Measurements from ENCODE around the gene STRADB. TPM values are rescaled to one million over a fixed set of nuclear protein-coding genes. Genes with fewer than 3 reads are reported as not detected.
A peak's percentile ranks its signal among the peaks of the same experiment; 100 is the strongest.

Gene STRADB
- total RNA-seq, 2 donors from 2014 or later, result 6.9 to 8.3 TPM

- H3K4me1 Mint-ChIP-seq, result peaks cover 2% of the 10 kb centered on the region
- H3K4me3 Mint-ChIP-seq, result no peak overlapping the region
- H3K36me3 Mint-ChIP-seq (ENCODE audit: low read depth), result peaks cover 2% of the 10 kb centered on the region
- H3K27me3 Mint-ChIP-seq, result peaks cover 5% of the 10 kb centered on the region
- no peak for DNase-seq
- no peaks in the 10 kb centered on the region for H3K9me3 ChIP-seq (ENCODE audit: control insufficient read depth, low read length, poor library complexity, severe bottlenecking)
- H3K27ac Mint-ChIP-seq, result no peak overlapping the region
- ATAC-seq, result no peak
Observed at GRCh38 chr2:201490291-201490690, 38.8 kb downstream of the STRADB start.

GRCh38 chr2:201496785-201497184 is 45.2 kb downstream of the STRADB start:
- H3K4me1 Mint-ChIP-seq, result no peaks in the 10 kb centered on the region
- no peak overlapping the region for H3K4me3 Mint-ChIP-seq
- peaks cover 2% of the 10 kb centered on the region for H3K9me3 ChIP-seq (ENCODE audit: control insufficient read depth, low read length, poor library complexity, severe bottlenecking)
- no peak overlapping the region for H3K27ac Mint-ChIP-seq
- no peak for DNase-seq
- peaks cover 5% of the 10 kb centered on the region for H3K27me3 Mint-ChIP-seq
- ATAC-seq, result no peak
- no peaks in the 10 kb centered on the region for H3K36me3 Mint-ChIP-seq (ENCODE audit: low read depth)

GRCh38 chr2:201500534-201500933 is 49.0 kb downstream of the STRADB start:
- no peaks in the 10 kb centered on the region for H3K36me3 Mint-ChIP-seq (ENCODE audit: low read depth)
- H3K27me3 Mint-ChIP-seq, result no peaks in the 10 kb centered on the region
- no peaks in the 10 kb centered on the region for H3K4me1 Mint-ChIP-seq
- DNase-seq (no peak), ATAC-seq (no peak)
- H3K9me3 ChIP-seq (ENCODE audit: control insufficient read depth, low read length, poor library complexity, severe bottlenecking), result peaks cover 2% of the 10 kb centered on the region
- no peak overlapping the region for H3K4me3 Mint-ChIP-seq
- no peak overlapping the region for H3K27ac Mint-ChIP-seq

GRCh38 chr2:201502713-201503112 is 51.2 kb downstream of the STRADB start:
- no peak overlapping the region for H3K4me3 Mint-ChIP-seq
- H3K36me3 Mint-ChIP-seq (ENCODE audit: low read depth), result no peaks in the 10 kb centered on the region
- DNase-seq (no peak), ATAC-seq (no peak)
- no peaks in the 10 kb centered on the region for H3K4me1 Mint-ChIP-seq
- H3K27me3 Mint-ChIP-seq, result no peaks in the 10 kb centered on the region
- no peak overlapping the region for H3K27ac Mint-ChIP-seq
- H3K9me3 ChIP-seq (ENCODE audit: control insufficient read depth, low read length, poor library complexity, severe bottlenecking), result peaks cover 2% of the 10 kb centered on the region

- DNase-seq, result no peak
- Mint-ChIP-seq H3K4me3 (no peak overlapping the region), H3K27ac (no peak overlapping the region), H3K4me1 (no peaks in the 10 kb centered on the region), H3K36me3 (ENCODE audit: low read depth) (no peaks in the 10 kb centered on the region), H3K27me3 (no peaks in the 10 kb centered on the region)
- H3K9me3 ChIP-seq (ENCODE audit: control insufficient read depth, low read length, poor library complexity, severe bottlenecking), result no peaks in the 10 kb centered on the region
- ATAC-seq, result no peak
Observed at GRCh38 chr2:201507725-201508124, 56.2 kb downstream of the STRADB start.

- peaks cover 5% of the 10 kb centered on the region for H3K27me3 Mint-ChIP-seq
- no peaks in the 10 kb centered on the region for H3K9me3 ChIP-seq (ENCODE audit: control insufficient read depth, low read length, poor library complexity, severe bottlenecking)
- no peak overlapping the region for H3K4me3 Mint-ChIP-seq
- H3K36me3 Mint-ChIP-seq (ENCODE audit: low read depth), result peaks cover 2% of the 10 kb centered on the region
- H3K27ac Mint-ChIP-seq, result no peak overlapping the region
- no peaks in the 10 kb centered on the region for H3K4me1 Mint-ChIP-seq
- no peak for ATAC-seq
- DNase-seq, result no peak
Observed at GRCh38 chr2:201513271-201513670, 61.7 kb downstream of the STRADB start.

GRCh38 chr2:201515573-201516246 is 64.2 kb downstream of the STRADB start:
- DNase-seq, result no peak

GRCh38 chr2:201517094-201517493 is 65.6 kb downstream of the STRADB start:
- H3K27me3 Mint-ChIP-seq, result peaks cover 5% of the 10 kb centered on the region

More at GRCh38 chr2:201515573-201516246, 64.2 kb downstream of the STRADB start:
- H3K9me3 ChIP-seq (ENCODE audit: control insufficient read depth, low read length, poor library complexity, severe bottlenecking), result peaks cover 5% of the 10 kb centered on the region
- H3K36me3 Mint-ChIP-seq (ENCODE audit: low read depth), result peaks cover 4% of the 10 kb centered on the region
- H3K27ac Mint-ChIP-seq, result no peak overlapping the region
- H3K27me3 Mint-ChIP-seq, result peaks cover 5% of the 10 kb centered on the region
- no peaks in the 10 kb centered on the region for H3K4me1 Mint-ChIP-seq
- no peak for ATAC-seq
- peak overlapping the region; percentile 10 for H3K4me3 Mint-ChIP-seq

GRCh38 chr2:201520201-201520600 is 68.7 kb downstream of the STRADB start:
- no peak for ATAC-seq
- no peak overlapping the region for H3K4me3 Mint-ChIP-seq
- H3K9me3 ChIP-seq (ENCODE audit: control insufficient read depth, low read length, poor library complexity, severe bottlenecking), result peaks cover 5% of the 10 kb centered on the region
- H3K27me3 Mint-ChIP-seq, result peaks cover 5% of the 10 kb centered on the region
- no peak for DNase-seq
- H3K36me3 Mint-ChIP-seq (ENCODE audit: low read depth), result peaks cover 4% of the 10 kb centered on the region
- H3K27ac Mint-ChIP-seq, result no peak overlapping the region
- H3K4me1 Mint-ChIP-seq, result peaks cover under 1% of the 10 kb centered on the region

More at GRCh38 chr2:201517094-201517493, 65.6 kb downstream of the STRADB start:
- H3K27ac Mint-ChIP-seq, result no peak overlapping the region
- no peak for DNase-seq
- no peaks in the 10 kb centered on the region for H3K4me1 Mint-ChIP-seq
- H3K36me3 Mint-ChIP-seq (ENCODE audit: low read depth), result peaks cover 4% of the 10 kb centered on the region
- no peak for ATAC-seq
- H3K9me3 ChIP-seq (ENCODE audit: control insufficient read depth, low read length, poor library complexity, severe bottlenecking), result peaks cover 5% of the 10 kb centered on the region
- no peak overlapping the region for H3K4me3 Mint-ChIP-seq

- Mint-ChIP-seq H3K27ac (no peak overlapping the region), H3K4me3 (no peak overlapping the region), H3K4me1 (peaks cover 4% of the 10 kb centered on the region), H3K27me3 (no peaks in the 10 kb centered on the region), H3K36me3 (ENCODE audit: low read depth) (peaks cover 2% of the 10 kb centered on the region)
- DNase-seq, result no peak
- peaks cover 10% of the 10 kb centered on the region for H3K9me3 ChIP-seq (ENCODE audit: control insufficient read depth, low read length, poor library complexity, severe bottlenecking)
- ATAC-seq, result no peak
Observed at GRCh38 chr2:201522965-201523364, 71.4 kb downstream of the STRADB start.

- peaks cover 10% of the 10 kb centered on the region for H3K9me3 ChIP-seq (ENCODE audit: control insufficient read depth, low read length, poor library complexity, severe bottlenecking)
- Mint-ChIP-seq H3K27ac (no peak overlapping the region), H3K27me3 (no peaks in the 10 kb centered on the region), H3K4me3 (no peak overlapping the region), H3K36me3 (ENCODE audit: low read depth) (peaks cover 4% of the 10 kb centered on the region), H3K4me1 (peaks cover 4% of the 10 kb centered on the region)
- no peak for ATAC-seq
- no peak for DNase-seq
Observed at GRCh38 chr2:201523506-201523905, 72.0 kb downstream of the STRADB start.

Other genes starting within 250 kb of the STRADB start
- 100 to 1,000 TPM; 191 to 201 TPM for gene CASP8, start 191.2 kb upstream of the STRADB start, total RNA-seq
- 1 to 10 TPM; 4.5 to 4.7 TPM for gene FLACC1, start 94.4 kb upstream of the STRADB start, total RNA-seq
- gene TRAK2, start 282 bp upstream of the STRADB start, total RNA-seq, result 10 to 100 TPM; 31.4 to 40.7 TPM
- 1 to 10 TPM; 5.4 to 9.3 TPM for gene TMEM237, start 191.8 kb downstream of the STRADB start, total RNA-seq
- under 1 TPM in 1 of 2 donors, not detected in 1; 0.17 TPM for gene MPP4, start 246.9 kb downstream of the STRADB start, total RNA-seq

Data from T-helper 17 cell (primary cell).